Endothelial cell of umbilical vein (primary cell): ENCODE data around the gene LPAR3. TPM values are rescaled to one million over a fixed set of nuclear protein-coding genes. Genes with fewer than 3 reads are reported as not detected.

Source experiments
- BruUV-seq: library from RNA; stranded (reverse); fragments of 400-500 nt; replicated peaks from 2 replicates; lab custom pipeline; 2021; lab: Mats Ljungman, UMichigan
- CTCF ChIA-PET: fragments of 300-600, 350-600 bp; sonication (Branson Sonifier 250); formaldehyde crosslinking; loops from one replicate; lab custom pipeline; 2021; ENCODE audit warnings: antibody characterized with exemption, inconsistent platforms; lab: Charles Lee
- POLR2A ChIA-PET: fragments of 300-600, 350-600 bp; sonication (Branson Sonifier 250); formaldehyde crosslinking; loops from one replicate; lab custom pipeline; 2021; ENCODE audit warnings: antibody characterized with exemption, inconsistent platforms; lab: Charles Lee
- DNase-seq: peaks from one replicate; pipeline ENCODE4 v3.0.0-alpha.2; 2011; ENCODE audit warnings: low read depth, low spot score
- FAIRE-seq: peaks from 2 replicates; lab custom pipeline; 2011; peaks lifted over from hg19 to GRCh38; lab: Jason Lieb, UNC
- H2AFZ ChIP-seq: 2 replicates; pipeline ENCODE4 v1.6.0; 2012; ENCODE audit warnings: low read depth, low read length, control low read depth, inconsistent platforms
- H3K27ac ChIP-seq: 2 replicates; pipeline ENCODE4 v1.5.1; 2011; ENCODE audit warnings: low read depth, mild to moderate bottlenecking, control low read depth, low read length, moderate library complexity; ENCODE audit not compliant: insufficient read depth
- H3K27me3 ChIP-seq, 2 experiments: 2 replicates each; pipeline versions ENCODE4 v1.6.0 to v1.6.1; 2011; ENCODE audit warnings: low read length in 2 of 2, mixed read lengths in 1 of 2; ENCODE audit not compliant: control insufficient read depth in 2 of 2, insufficient read depth in 2 of 2
- H3K36me3 ChIP-seq, 2 experiments: 2 replicates in 1 of 2; 3 replicates in 1 of 2; pipeline ENCODE4 v1.5.1; 2011; ENCODE audit warnings: low read length in 2 of 2, mild to moderate bottlenecking in 1 of 2, moderate library complexity in 1 of 2; ENCODE audit not compliant: control insufficient read depth in 2 of 2, insufficient read depth in 2 of 2; ENCODE audit errors: extremely low read depth in 1 of 2
- H3K4me1 ChIP-seq: 3 replicates; pipeline ENCODE4 v1.5.1; 2011; ENCODE audit warnings: mild to moderate bottlenecking, low read length; ENCODE audit not compliant: control insufficient read depth, insufficient read depth; ENCODE audit errors: extremely low read depth
- H3K4me2 ChIP-seq: 2 replicates; pipeline ENCODE4 v1.6.1; 2011; ENCODE audit warnings: low read length, control low read depth, mixed read lengths; ENCODE audit not compliant: insufficient read depth
- H3K4me3 ChIP-seq, 3 experiments: fragments of 200-600 bp in 1 of 3; sonication (generic), shearing (Covaris generic) in 1 of 3; replicated peaks in 1 of 3; 2 replicates each; pipeline ENCODE4 v1.5.1; 2011 to 2016; ENCODE audit warnings: control low read depth in 3 of 3, low read length in 3 of 3, mild to moderate bottlenecking in 2 of 3, inconsistent platforms in 1 of 3, low read depth in 1 of 3, moderate library complexity in 1 of 3; ENCODE audit not compliant: insufficient read depth in 1 of 3
- H3K79me2 ChIP-seq: 2 replicates; pipeline ENCODE4 v1.6.0; 2012; ENCODE audit warnings: low read length, inconsistent platforms; ENCODE audit not compliant: control insufficient read depth, insufficient read depth
- H3K9ac ChIP-seq: replicated peaks from 2 replicates; pipeline ENCODE3; 2011; ENCODE audit warnings: low read length, control low read depth; ENCODE audit not compliant: insufficient read depth; ENCODE audit errors: extremely low read depth
- H3K9me1 ChIP-seq: replicated peaks from 3 replicates; pipeline ENCODE4 v1.6.0; 2011; ENCODE audit warnings: mild to moderate bottlenecking, low read length; ENCODE audit not compliant: control insufficient read depth, insufficient read depth; ENCODE audit errors: extremely low read depth
- H3K9me3 ChIP-seq: replicated peaks from 2 replicates; pipeline ENCODE4 v1.5.1; 2012; ENCODE audit warnings: low read length, inconsistent platforms; ENCODE audit not compliant: control insufficient read depth, insufficient read depth
- H4K20me1 ChIP-seq: replicated peaks from 2 replicates; pipeline ENCODE3; 2011; ENCODE audit warnings: mild to moderate bottlenecking, low read length; ENCODE audit not compliant: control insufficient read depth, insufficient read depth; ENCODE audit errors: extremely low read depth
- EZH2 ChIP-seq: IDR thresholded peaks from 2 replicates; pipeline ENCODE4 v1.6.1; 2012; ENCODE audit warnings: borderline replicate concordance, low read depth, mild to moderate bottlenecking, moderate library complexity, low read length, inconsistent platforms; ENCODE audit not compliant: severe bottlenecking
- FOS ChIP-seq: IDR thresholded peaks from 2 replicates; pipeline ENCODE4 v1.6.1; 2011; ENCODE audit warnings: mild to moderate bottlenecking, low read length, moderate library complexity, borderline replicate concordance; ENCODE audit not compliant: insufficient read depth
- GATA2 ChIP-seq: IDR thresholded peaks from 2 replicates; pipeline ENCODE4 v1.7.0; 2011; ENCODE audit warnings: low read depth, mild to moderate bottlenecking, moderate library complexity, mixed read lengths, low read length; ENCODE audit not compliant: insufficient read length, insufficient read depth
- MYC ChIP-seq: IDR thresholded peaks from one replicate; pipeline ENCODE4 v1.6.1; 2011; ENCODE audit warnings: mild to moderate bottlenecking, low read depth, low read length
- POLR2A ChIP-seq: IDR thresholded peaks from 2 replicates; pipeline ENCODE4 v1.6.1; 2012; ENCODE audit warnings: low read depth, mild to moderate bottlenecking, control low read depth, low read length
- dilution Hi-C: fragments of 300-500 bp; cut with MboI; formaldehyde crosslinking; loops from one replicate; pipeline ENCODE4 v1.15.0; 2019; ENCODE audit warnings: low sequenced_read_pairs; ENCODE audit not compliant: extremely low pct_ligation_motif_present
- intact Hi-C: fragments of 100-400 bp; cut with micrococcal nuclease; formaldehyde crosslinking; loops from one replicate; pipeline ENCODE4 v1.10.0; 2022
- polyA plus RNA-seq, 4 experiments: library from polyadenylated mRNA; depleted of rRNA in 3 of 4; stranded (reverse) in 3 of 4; unstranded in 1 of 4; fragments of >200 nt; gene quantifications; 2 replicates each; pipeline versions ENCODE4 v1.2.1 to v1.2.3, GENCODE V29; 2011 to 2012; ENCODE audit warnings: missing spikeins in 1 of 4
- total RNA-seq: library from RNA; stranded (reverse); gene quantifications from 2 replicates; pipeline ENCODE4 v1.2.3, GENCODE V29; 2021
- TF ChIP-seq, protein P1 (sequence below), 2 donors: IDR thresholded peaks; 1 replicate in 1 of 2; 2 replicates in 1 of 2; pipeline ENCODE4 v1.5.1; 2011; ENCODE audit warnings: low read length in 2 of 2, mild to moderate bottlenecking in 2 of 2, moderate library complexity in 2 of 2, control low read depth in 1 of 2, inconsistent platforms in 1 of 2, low read depth in 1 of 2; ENCODE audit not compliant: insufficient read depth in 1 of 2; ENCODE audit errors: extremely low read depth in 1 of 2

Gene LPAR3
- total and polyA plus RNA-seq, 2 donors (not counting 3 experiments of a cell fraction or from before 2014, with no cell fraction given), result not detected

DNA sequence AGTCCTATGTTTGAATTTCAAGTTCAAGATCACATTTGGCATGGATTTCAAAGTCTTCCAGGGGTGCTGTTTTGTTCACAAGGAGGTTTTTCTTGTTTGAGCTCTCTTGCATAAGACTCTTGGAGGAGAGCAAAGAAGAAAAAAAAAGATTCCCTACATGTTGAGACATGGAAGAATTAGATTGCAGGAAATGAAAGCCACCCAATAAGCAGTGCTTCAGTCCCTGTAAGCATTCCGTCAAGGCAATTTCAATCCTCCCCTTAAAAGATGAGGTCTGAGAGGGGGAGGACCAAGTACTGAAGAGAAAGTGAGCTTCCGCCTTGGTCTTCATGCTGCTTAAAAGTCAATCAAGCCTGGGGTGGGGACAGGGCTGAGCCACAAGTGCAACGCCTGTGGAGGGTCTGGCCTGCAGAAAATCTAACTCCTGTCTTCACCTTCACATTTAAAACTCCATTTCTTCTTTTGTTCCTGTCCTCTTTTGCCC, 50.2 kb downstream of the LPAR3 start:
- no peak overlapping the region for H3K27ac ChIP-seq
- DNase-seq (no peak), FAIRE-seq (no peak)
- dilution Hi-C loops, result no loop called here
- no peaks in the 10 kb centered on the region for H4K20me1 ChIP-seq
- no peak overlapping the region for H3K4me2 ChIP-seq
- ChIA-PET CTCF (interaction anchor here (0.7 to 1.2 kb wide), 2 partner anchors 10 to 40 kb away, joined by 3 read pairs; no protein-coding TSS in a partner anchor), POLR2A (no interaction called here)
- H3K27me3 ChIP-seq, result peaks cover 1 to 23% of the 10 kb centered on the region in 2 experiments
- intact Hi-C loops, result no loop called here
- peaks cover 2% of the 10 kb centered on the region for H3K4me1 ChIP-seq
- TF ChIP-seq, protein P1, sequence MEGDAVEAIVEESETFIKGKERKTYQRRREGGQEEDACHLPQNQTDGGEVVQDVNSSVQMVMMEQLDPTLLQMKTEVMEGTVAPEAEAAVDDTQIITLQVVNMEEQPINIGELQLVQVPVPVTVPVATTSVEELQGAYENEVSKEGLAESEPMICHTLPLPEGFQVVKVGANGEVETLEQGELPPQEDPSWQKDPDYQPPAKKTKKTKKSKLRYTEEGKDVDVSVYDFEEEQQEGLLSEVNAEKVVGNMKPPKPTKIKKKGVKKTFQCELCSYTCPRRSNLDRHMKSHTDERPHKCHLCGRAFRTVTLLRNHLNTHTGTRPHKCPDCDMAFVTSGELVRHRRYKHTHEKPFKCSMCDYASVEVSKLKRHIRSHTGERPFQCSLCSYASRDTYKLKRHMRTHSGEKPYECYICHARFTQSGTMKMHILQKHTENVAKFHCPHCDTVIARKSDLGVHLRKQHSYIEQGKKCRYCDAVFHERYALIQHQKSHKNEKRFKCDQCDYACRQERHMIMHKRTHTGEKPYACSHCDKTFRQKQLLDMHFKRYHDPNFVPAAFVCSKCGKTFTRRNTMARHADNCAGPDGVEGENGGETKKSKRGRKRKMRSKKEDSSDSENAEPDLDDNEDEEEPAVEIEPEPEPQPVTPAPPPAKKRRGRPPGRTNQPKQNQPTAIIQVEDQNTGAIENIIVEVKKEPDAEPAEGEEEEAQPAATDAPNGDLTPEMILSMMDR (IDR thresholded peaks at IDR 0.05; ENCODE audit: extremely low read depth in 1 of 2, insufficient read depth in 1 of 2, low read depth in 1 of 2, low read length in 2 of 2), result no peak
- TF ChIP-seq FOS, result no peak
- no peak for TF ChIP-seq GATA2
- no peak for TF ChIP-seq POLR2A
- no peak for TF ChIP-seq EZH2
- TF ChIP-seq MYC, result no peak
- no TSS peak for BruUV-seq
- no peaks in the 10 kb centered on the region for H3K9me3 ChIP-seq
- H3K9ac ChIP-seq, result no peak overlapping the region
- no peak overlapping the region for H3K4me3 ChIP-seq
- H3K79me2 ChIP-seq, result no peaks in the 10 kb centered on the region
- no peaks in the 10 kb centered on the region for H3K36me3 ChIP-seq
- H2AFZ ChIP-seq, result no peak overlapping the region
- H3K9me1 ChIP-seq, result no peaks in the 10 kb centered on the region
